OCI-LY1 (cell line): ENCODE data around the gene NUAK1.

Experiments
- EZH2 ChIP-seq: fragments of 200-600 bp; sonication (generic), shearing (Covaris generic); IDR thresholded peaks from 2 replicates; pipeline ENCODE4 v1.8.0; 2017; ENCODE audit warnings: borderline replicate concordance, mixed run types, mild to moderate bottlenecking, antibody characterized with exemption, low read length, moderate library complexity, mixed read lengths
- TF ChIP-seq, protein P1 (sequence below): fragments of 200-600 bp; sonication (generic), shearing (Covaris generic); IDR thresholded peaks from 2 replicates; pipeline ENCODE4 v1.5.1; 2017; ENCODE audit warnings: mild to moderate bottlenecking, antibody characterized with exemption, low read length, moderate library complexity, mixed read lengths

DNA sequence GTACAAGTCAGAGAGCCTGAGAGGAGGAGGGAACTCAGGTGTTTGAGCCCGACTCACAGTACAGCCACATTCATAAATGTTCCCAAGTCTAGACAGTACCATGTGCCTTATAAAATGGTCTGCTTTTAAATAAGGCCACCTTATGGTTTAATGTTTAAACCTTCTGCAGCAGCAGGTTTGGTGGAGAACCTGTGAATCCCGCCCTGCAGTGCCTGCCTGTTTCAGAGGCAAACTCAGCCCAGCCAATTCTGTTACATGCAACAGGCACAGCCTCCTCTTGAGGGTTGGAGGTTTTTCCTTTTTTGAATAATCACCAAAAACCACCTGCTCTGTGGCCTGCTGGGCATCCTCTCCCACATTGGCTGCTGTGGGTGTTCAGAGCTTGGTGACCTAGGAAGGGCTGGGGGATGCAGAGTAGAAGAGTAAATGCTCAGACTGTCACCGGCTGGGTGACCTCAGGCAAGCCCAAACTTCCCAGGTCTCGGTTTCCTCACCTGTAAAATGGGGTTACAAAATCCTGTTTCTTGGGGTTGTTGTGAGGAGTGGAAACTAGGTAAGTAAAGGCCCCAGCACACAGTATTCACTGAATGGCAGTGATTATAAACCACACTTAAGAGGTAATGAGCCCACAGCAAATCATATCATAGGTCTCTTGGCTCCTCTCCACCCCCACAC is 28.0 kb downstream of the NUAK1 start:
- TF ChIP-seq, protein P1, sequence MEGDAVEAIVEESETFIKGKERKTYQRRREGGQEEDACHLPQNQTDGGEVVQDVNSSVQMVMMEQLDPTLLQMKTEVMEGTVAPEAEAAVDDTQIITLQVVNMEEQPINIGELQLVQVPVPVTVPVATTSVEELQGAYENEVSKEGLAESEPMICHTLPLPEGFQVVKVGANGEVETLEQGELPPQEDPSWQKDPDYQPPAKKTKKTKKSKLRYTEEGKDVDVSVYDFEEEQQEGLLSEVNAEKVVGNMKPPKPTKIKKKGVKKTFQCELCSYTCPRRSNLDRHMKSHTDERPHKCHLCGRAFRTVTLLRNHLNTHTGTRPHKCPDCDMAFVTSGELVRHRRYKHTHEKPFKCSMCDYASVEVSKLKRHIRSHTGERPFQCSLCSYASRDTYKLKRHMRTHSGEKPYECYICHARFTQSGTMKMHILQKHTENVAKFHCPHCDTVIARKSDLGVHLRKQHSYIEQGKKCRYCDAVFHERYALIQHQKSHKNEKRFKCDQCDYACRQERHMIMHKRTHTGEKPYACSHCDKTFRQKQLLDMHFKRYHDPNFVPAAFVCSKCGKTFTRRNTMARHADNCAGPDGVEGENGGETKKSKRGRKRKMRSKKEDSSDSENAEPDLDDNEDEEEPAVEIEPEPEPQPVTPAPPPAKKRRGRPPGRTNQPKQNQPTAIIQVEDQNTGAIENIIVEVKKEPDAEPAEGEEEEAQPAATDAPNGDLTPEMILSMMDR = no peak
- TF ChIP-seq EZH2 = no peak
